GM23248 (cell line): ENCODE measurements around the gene TNFRSF1B.

Source experiments
- EZH2 ChIP-seq: fragments of 200-600 bp; sonication (generic); IDR thresholded peaks from 2 replicates; pipeline ENCODE4 v1.6.1; 2018; ENCODE audit warnings: antibody characterized with exemption, mild to moderate bottlenecking; ENCODE audit not compliant: insufficient read depth, poor library complexity, severe bottlenecking
- EZH2phosphoT487 ChIP-seq: fragments of 200-600 bp; sonication (generic); IDR thresholded peaks from 2 replicates; pipeline ENCODE4 v1.6.1; 2018; ENCODE audit warnings: antibody characterized with exemption, moderate library complexity, mild to moderate bottlenecking, low read depth; ENCODE audit not compliant: insufficient read depth

- TF ChIP-seq EZH2phosphoT487: no peak
- no peak for TF ChIP-seq EZH2
Observed at GRCh38 chr1:12132078-12132477, 34.7 kb upstream of the TNFRSF1B start.
